ENCODE results near the gene DOCK3.

The DOCK3 gene

GRCh38 chr3:51224843-51225242, 550.1 kb downstream of the DOCK3 start:
- TF ChIP-seq ZFP3 (CRISPR knock-in tag; IDR thresholded peaks at IDR 0.05) (no peak), CSDC2 (CRISPR knock-in tag; IDR thresholded peaks at IDR 0.05) (no peak), CSRNP3 (CRISPR knock-in tag; IDR thresholded peaks at IDR 0.05) (no peak), ZNF70 (CRISPR knock-in tag; IDR thresholded peaks at IDR 0.05) (no peak), ISL1 (CRISPR knock-in tag; IDR thresholded peaks at IDR 0.05) (no peak), CREB5 (CRISPR knock-in tag; IDR thresholded peaks at IDR 0.05; ENCODE audit: low read depth) (no peak), TCF4 (CRISPR knock-in tag; IDR thresholded peaks at IDR 0.05; ENCODE audit: borderline replicate concordance) (no peak), ZNF565 (CRISPR knock-in tag; conservative IDR thresholded peaks at IDR 0.05; ENCODE audit: low read depth) (no peak), ZC3H10 (CRISPR knock-in tag; IDR thresholded peaks at IDR 0.05) (no peak), TSHZ2 (CRISPR knock-in tag; IDR thresholded peaks at IDR 0.05) (no peak), OSR1 (CRISPR knock-in tag; IDR thresholded peaks at IDR 0.05) (no peak), BACH2 (CRISPR knock-in tag; IDR thresholded peaks at IDR 0.05; ENCODE audit: borderline replicate concordance) (no peak), GLIS3 (CRISPR knock-in tag; IDR thresholded peaks at IDR 0.05) (no peak)
- ATAC-seq, result no peak

- no peak for ATAC-seq
- no peak for TF ChIP-seq ZNF565 (CRISPR knock-in tag; conservative IDR thresholded peaks at IDR 0.05; ENCODE audit: low read depth)
- TF ChIP-seq RARB (CRISPR knock-in tag; IDR thresholded peaks at IDR 0.05), result no peak
- no peak for TF ChIP-seq ARNTL (CRISPR knock-in tag; IDR thresholded peaks at IDR 0.05; ENCODE audit: borderline replicate concordance, low read depth)
- TF ChIP-seq ZFP3 (CRISPR knock-in tag; IDR thresholded peaks at IDR 0.05), result no peak
- TF ChIP-seq TOX (CRISPR knock-in tag; IDR thresholded peaks at IDR 0.05; ENCODE audit: borderline replicate concordance), result no peak
- no peak for TF ChIP-seq PATZ1 (CRISPR knock-in tag; IDR thresholded peaks at IDR 0.05; ENCODE audit: borderline replicate concordance)
- TF ChIP-seq GLIS3 (CRISPR knock-in tag; IDR thresholded peaks at IDR 0.05), result no peak
- no peak for TF ChIP-seq TCF4 (CRISPR knock-in tag; IDR thresholded peaks at IDR 0.05; ENCODE audit: borderline replicate concordance)
- TF ChIP-seq POU6F1 (CRISPR knock-in tag; IDR thresholded peaks at IDR 0.05; ENCODE audit: borderline replicate concordance, low read depth), result no peak
- no peak for TF ChIP-seq ZNF70 (CRISPR knock-in tag; IDR thresholded peaks at IDR 0.05)
- TF ChIP-seq CSRNP3 (CRISPR knock-in tag; IDR thresholded peaks at IDR 0.05), result no peak
- TF ChIP-seq ESRRG (CRISPR knock-in tag; IDR thresholded peaks at IDR 0.05), result no peak
- no peak for TF ChIP-seq ZC3H10 (CRISPR knock-in tag; IDR thresholded peaks at IDR 0.05)
- no peak for TF ChIP-seq ZNF8 (CRISPR knock-in tag; IDR thresholded peaks at IDR 0.05)
- no peak for TF ChIP-seq ISL1 (CRISPR knock-in tag; IDR thresholded peaks at IDR 0.05)
- no peak for TF ChIP-seq ZFP30 (CRISPR knock-in tag; IDR thresholded peaks at IDR 0.05)
- no peak for TF ChIP-seq PPARA (CRISPR knock-in tag; IDR thresholded peaks at IDR 0.05; ENCODE audit: borderline replicate concordance)
- TF ChIP-seq OSR1 (CRISPR knock-in tag; IDR thresholded peaks at IDR 0.05), result no peak
Measured at GRCh38 chr3:51242939-51243338, 568.2 kb downstream of the DOCK3 start.
